Lower lobe of right lung (tissue), 2 donors: Measurements from ENCODE around the gene PER1. TPM values are rescaled to one million over a fixed set of nuclear protein-coding genes. Genes with fewer than 3 reads are reported as not detected.

Experiments
- ATAC-seq, 2 donors: fragments of 200-7000 bp; cut with Tn5 transposase; one replicate each; pipeline ENCODE4 v1.9.1; 2020 to 2022; ENCODE audit warnings: mild to moderate bottlenecking in 2 of 2, moderate library complexity in 2 of 2
- DNase-seq: peaks from one replicate; pipeline ENCODE4 v3.0.0-alpha.2; 2020
- H3K27ac ChIP-seq: fragments of 200-600 bp; one replicate; pipeline ENCODE4 v1.8.0; 2022
- H3K27me3 ChIP-seq: fragments of 200-600 bp; one replicate; pipeline ENCODE4 v1.8.0; 2022; ENCODE audit warnings: low read depth
- H3K36me3 ChIP-seq: fragments of 200-600 bp; one replicate; pipeline ENCODE4 v1.8.0; 2022; ENCODE audit warnings: mild to moderate bottlenecking
- H3K4me1 ChIP-seq: fragments of 200-600 bp; one replicate; pipeline ENCODE4 v1.8.0; 2022
- H3K4me3 ChIP-seq: fragments of 200-600 bp; one replicate; pipeline ENCODE4 v1.8.0; 2022; ENCODE audit warnings: mild to moderate bottlenecking
- H3K9me3 ChIP-seq: fragments of 200-600 bp; one replicate; pipeline ENCODE4 v1.8.0; 2022
- intact Hi-C: fragments of 100-400 bp; cut with DNase I; formaldehyde crosslinking; loops from one replicate; pipeline ENCODE4 v1.11.0; 2022
- total RNA-seq: library from RNA; stranded (reverse); fragmentation: NEBNext Ultra II Directional; extraction: Animal tissue kit (Norgen Biotek cat#: 25700); gene quantifications from one replicate; pipeline ENCODE4 v1.2.1, GENCODE V29; 2021
- TF ChIP-seq, protein P1 (sequence below): fragments of 200-600 bp; IDR thresholded peaks from one replicate; pipeline ENCODE4 v1.8.0; 2022; ENCODE audit warnings: antibody characterized with exemption, mild to moderate bottlenecking
- donor health status: DM: no; HTN: yes; CAD: no; lungs with severe emphysema.

PER1 gene
- total RNA-seq, 1 donor from 2014 or later, result 252 TPM

DNA sequence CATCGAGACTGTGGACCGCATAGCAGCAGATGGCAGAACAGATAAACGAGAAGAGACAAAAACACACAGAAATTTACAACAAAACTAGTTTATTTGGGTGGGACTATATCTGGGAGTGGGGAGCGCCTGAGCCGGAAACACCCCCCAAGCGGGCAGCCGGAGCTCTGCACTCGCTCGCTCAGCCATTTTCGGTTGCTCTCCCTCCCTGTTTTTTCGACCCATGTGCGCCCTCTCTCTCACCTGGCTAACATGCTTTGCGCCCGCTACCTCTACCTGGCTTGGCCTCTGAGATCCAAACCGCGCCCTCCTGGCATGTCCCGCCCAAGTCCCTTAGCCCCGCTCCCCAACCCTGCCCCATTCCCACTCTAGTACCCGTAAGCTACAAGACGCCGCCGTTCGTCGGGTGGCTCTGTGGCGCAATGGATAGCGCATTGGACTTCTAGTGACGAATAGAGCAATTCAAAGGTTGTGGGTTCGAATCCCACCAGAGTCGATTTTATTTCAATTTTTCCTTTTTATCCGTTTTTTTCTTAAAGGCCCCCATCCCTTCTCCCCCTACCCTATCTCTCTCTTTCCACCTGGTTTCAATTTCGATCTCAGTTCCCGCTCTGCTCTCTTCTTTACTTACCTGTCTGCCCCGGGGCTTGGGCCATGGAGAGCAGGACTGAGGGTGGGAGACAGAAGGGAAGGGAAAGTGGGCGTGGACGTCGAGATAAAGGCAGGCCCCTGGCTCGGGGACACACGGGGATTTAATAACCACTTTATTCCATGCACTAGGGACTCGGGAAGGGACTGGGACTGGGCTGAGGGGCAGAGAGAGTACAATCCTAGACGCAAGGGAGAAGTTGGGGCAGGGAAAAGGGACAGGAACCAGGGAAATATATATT lies 31.4 kb downstream of the PER1 start:
- H3K27ac ChIP-seq, result peak overlapping the region; percentile 75
- peak; percentile 7 to 32 for ATAC-seq

DNA sequence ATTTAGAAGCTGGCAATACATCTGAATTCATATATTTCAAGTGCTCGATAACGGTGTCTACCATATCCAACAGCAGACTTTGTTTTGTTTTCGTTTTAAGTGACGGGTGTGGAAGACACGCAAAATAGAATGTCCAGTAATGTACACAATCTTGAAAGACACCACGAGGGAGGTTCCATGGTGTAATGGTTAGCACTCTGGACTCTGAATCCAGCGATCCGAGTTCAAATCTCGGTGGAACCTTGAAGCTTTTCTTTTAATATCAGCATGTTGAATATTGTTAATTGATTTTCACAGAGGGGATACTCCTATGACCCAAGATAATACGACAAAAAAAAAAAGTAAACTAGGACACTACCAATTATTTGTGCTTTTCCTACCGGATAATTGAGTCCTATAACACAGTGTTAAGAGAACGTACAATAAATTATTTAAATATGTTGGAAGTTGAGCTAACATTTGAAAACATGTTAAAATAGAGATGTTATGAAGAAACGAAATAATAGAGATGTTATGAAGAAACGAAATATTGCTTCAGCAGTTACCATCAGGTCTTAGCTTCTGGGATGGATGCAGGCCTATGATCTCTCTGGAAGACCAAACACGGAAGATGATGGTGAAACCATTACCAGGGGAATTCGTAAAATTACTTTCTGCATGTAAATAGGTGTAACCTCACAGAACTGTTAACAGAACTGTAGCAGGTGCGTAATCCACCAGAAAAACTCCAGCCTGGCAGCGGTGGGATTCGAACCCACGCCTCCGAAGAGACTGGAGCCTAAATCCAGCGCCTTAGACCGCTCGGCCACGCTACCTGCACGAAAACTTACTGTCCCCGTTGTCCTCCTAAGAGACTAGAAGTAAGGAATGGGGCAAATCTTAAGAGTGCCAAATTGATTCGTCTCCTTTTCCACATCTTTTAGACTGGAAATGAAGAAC lies 32.4 kb downstream of the PER1 start:
- Histone ChIP-seq H3K27me3 (peaks cover 70% of the 10 kb centered on the region), H3K4me3 (peak overlapping the region; percentile 74), H3K4me1 (peaks cover 70% of the 10 kb centered on the region), H3K36me3 (no peaks in the 10 kb centered on the region), H3K27ac (peak overlapping the region; percentile 75), H3K9me3 (no peaks in the 10 kb centered on the region)
- TF ChIP-seq, protein P1, sequence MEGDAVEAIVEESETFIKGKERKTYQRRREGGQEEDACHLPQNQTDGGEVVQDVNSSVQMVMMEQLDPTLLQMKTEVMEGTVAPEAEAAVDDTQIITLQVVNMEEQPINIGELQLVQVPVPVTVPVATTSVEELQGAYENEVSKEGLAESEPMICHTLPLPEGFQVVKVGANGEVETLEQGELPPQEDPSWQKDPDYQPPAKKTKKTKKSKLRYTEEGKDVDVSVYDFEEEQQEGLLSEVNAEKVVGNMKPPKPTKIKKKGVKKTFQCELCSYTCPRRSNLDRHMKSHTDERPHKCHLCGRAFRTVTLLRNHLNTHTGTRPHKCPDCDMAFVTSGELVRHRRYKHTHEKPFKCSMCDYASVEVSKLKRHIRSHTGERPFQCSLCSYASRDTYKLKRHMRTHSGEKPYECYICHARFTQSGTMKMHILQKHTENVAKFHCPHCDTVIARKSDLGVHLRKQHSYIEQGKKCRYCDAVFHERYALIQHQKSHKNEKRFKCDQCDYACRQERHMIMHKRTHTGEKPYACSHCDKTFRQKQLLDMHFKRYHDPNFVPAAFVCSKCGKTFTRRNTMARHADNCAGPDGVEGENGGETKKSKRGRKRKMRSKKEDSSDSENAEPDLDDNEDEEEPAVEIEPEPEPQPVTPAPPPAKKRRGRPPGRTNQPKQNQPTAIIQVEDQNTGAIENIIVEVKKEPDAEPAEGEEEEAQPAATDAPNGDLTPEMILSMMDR, result no peak
- intact Hi-C loops, result no loop called here
- DNase-seq (peak; percentile 83), ATAC-seq (peak; percentile 73 to 76)

More for the DNA sequence above, 31.4 kb downstream of the PER1 start:
- intact Hi-C loops, result no loop called here
- Histone ChIP-seq H3K27me3 (peaks cover 65% of the 10 kb centered on the region), H3K4me3 (peak overlapping the region; percentile 74), H3K9me3 (no peaks in the 10 kb centered on the region), H3K36me3 (no peaks in the 10 kb centered on the region), H3K4me1 (peaks cover 79% of the 10 kb centered on the region)
- TF ChIP-seq, protein P1, result peak; percentile 37
- peak; percentile 77 for DNase-seq

DNA sequence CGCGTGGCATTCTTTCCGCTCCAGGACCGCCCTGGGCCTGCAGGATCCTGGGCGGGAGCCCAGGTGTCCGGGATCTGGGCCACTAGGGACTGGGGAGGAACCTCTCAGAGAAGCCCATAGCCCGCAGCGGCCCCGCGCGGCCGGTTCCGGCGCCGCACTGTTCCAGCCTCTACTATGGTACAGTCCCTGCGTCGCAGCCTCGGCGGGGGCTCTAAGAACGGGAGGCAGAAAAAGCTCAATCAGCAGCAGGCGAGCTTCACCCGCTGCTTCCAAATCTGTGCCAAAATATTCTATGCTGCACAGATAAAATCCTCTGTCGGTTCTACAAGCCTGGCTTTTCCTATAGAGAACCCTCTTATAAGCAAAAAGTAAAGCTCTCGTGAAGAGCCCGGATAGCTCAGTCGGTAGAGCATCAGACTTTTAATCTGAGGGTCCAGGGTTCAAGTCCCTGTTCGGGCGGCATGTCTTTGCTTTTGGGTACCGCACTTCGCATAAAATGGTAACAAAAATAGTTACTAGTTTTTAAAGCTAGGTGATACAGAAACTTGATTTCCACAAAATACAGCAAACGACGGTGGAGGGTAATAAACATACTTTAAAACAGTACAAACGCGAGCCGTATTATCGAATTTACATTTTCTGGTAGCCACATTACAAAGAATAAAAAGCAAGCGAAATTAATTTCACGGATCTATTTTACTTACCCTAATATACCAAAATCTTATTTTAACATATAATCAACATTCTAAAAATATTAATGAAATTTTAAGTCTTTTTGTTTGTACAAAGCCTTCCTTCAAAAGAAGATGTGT lies 33.2 kb downstream of the PER1 start:
- H3K9me3 ChIP-seq, result no peaks in the 10 kb centered on the region
- H3K4me1 ChIP-seq, result peaks cover 61% of the 10 kb centered on the region
- H3K27me3 ChIP-seq, result peaks cover 68% of the 10 kb centered on the region
- H3K4me3 ChIP-seq, result peak overlapping the region; percentile 74
- intact Hi-C loops, result no loop called here
- peak; percentile 83 to 90 for ATAC-seq
- DNase-seq, result peak; percentile 94
- TF ChIP-seq, protein P1, result peak; percentile 88
- H3K27ac ChIP-seq, result peak overlapping the region; percentile 75
- H3K36me3 ChIP-seq, result no peaks in the 10 kb centered on the region

DNA sequence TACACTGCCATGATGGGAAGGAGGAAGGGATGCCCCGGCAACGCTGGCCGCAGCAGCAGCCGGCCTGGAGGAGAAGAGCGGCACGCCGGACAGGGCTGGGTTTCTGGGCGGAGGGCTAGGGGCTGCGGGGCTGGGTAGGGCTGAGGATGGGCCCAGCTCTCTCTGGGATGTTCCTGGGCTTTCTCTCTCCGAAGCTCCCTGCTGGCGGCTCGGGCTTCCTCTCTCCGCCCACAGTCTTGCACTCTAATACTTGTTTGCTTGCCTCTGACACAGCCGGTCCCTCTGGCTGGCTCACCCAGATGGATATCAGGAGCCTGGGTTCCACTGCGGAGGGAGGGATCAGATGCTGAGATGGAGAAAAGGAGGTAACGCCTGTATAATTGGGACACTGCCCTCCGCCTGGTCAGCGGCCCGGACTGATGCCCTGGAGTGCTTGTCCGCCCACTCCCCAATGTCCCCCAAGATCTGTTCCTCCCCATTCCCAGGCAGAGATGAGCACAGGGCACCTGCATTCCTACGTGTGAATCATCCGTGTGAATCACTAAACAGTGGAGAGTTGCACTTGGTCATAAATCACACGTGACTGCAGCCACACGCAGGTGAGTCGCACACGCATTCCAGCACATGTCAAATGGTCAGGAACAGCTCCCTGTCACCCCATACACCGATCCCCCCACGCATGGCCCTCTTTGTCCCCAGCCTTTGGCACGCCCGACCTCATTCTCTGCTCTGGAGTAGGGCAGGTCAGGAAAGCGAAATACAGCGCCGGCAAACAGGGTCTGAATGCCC lies 34.0 kb downstream of the PER1 start, which contains the start of gene ALOXE3:
ALOXE3 (minus strand) TSS at position 535 of the 789 bp plus-strand sequence; CDS start at position 11, 524 bp downstream.
- DNase-seq, result no peak
- ATAC-seq, result peak; percentile 10 to 20

More for the DNA sequence above, 34.0 kb downstream of the PER1 start, which contains the start of gene ALOXE3:
- H3K27ac ChIP-seq, result peak within 1 kb of the TSS; percentile 75
- H3K27me3 ChIP-seq, result peaks cover 68% of the 10 kb centered on the region
- peaks cover 53% of the 10 kb centered on the region for H3K4me1 ChIP-seq
- no peaks in the 10 kb centered on the region for H3K9me3 ChIP-seq
- H3K36me3 ChIP-seq, result no peaks in the 10 kb centered on the region
- intact Hi-C loops, result no loop called here
- H3K4me3 ChIP-seq, result peak within 1 kb of the TSS; percentile 74
- TF ChIP-seq, protein P1, result no peak
